Spinal cord (tissue), 10 donors: ENCODE results near the gene COX17. TPM values are rescaled to one million over a fixed set of nuclear protein-coding genes. Genes with fewer than 3 reads are reported as not detected.
"Not testable (repeated sequence)": the region's sequence is repeated elsewhere in the genome, so short reads cannot be mapped to it uniquely, and the experiment has no call there.

Experiments used
- DNase-seq, 6 donors: peaks; one replicate each; pipeline versions ENCODE4 v3.0.0 to v3.0.0-alpha.2; 2013 to 2015; ENCODE audit warnings: low spot score in 6 of 6, low read depth in 4 of 6
- H3K27ac ChIP-seq: one replicate; pipeline ENCODE4 v1.5.1; 2013; ENCODE audit warnings: low read depth, low read length, control low read depth
- H3K27me3 ChIP-seq: one replicate; pipeline ENCODE4 v1.6.1; 2013; ENCODE audit warnings: low read length; ENCODE audit not compliant: control insufficient read depth, insufficient read depth
- H3K36me3 ChIP-seq: one replicate; pipeline ENCODE4 v1.6.1; 2013; ENCODE audit warnings: low read length; ENCODE audit not compliant: control insufficient read depth, insufficient read depth
- H3K4me1 ChIP-seq: one replicate; pipeline ENCODE4 v1.6.1; 2013; ENCODE audit warnings: low read length; ENCODE audit not compliant: control insufficient read depth, insufficient read depth
- H3K4me3 ChIP-seq: one replicate; pipeline ENCODE4 v1.5.1; 2013; ENCODE audit warnings: low read depth, low read length, control low read depth
- H3K9me3 ChIP-seq: one replicate; pipeline ENCODE4 v1.6.1; 2013; ENCODE audit warnings: low read length; ENCODE audit not compliant: control insufficient read depth, insufficient read depth
- WGBS: methylation state at CpG from one replicate; pipeline ENCODE4 v1.1.5; 2013; ENCODE audit warnings: missing lambda C conversion rate; ENCODE audit not compliant: insufficient coverage; 5-methylcytosine and 5-hydroxymethylcytosine counted together
- polyA plus RNA-seq, 2 donors: library from polyadenylated mRNA; unstranded; fragments of 120-200 nt; gene quantifications; one replicate each; pipeline ENCODE4 v1.2.1, GENCODE V29; 2013; ENCODE audit not compliant: insufficient read length in 2 of 2
- total RNA-seq, 2 donors: library from RNA; depleted of rRNA in 1 of 2; stranded (reverse); fragments of 120-200 nt in 1 of 2; fragments of >200 nt in 1 of 2; gene quantifications; one replicate each; pipeline versions ENCODE4 v1.2.3 to v1.2.4, GENCODE V29; 2013 to 2014
- donor health status: healthy.

COX17 gene
- total and polyA plus RNA-seq, 4 donors = 22.8 to 58.5 (median 45.2) TPM

- Histone ChIP-seq H3K4me1 (peaks cover 10% of the 10 kb centered on the region), H3K27ac (no peak overlapping the region), H3K27me3 (no peaks in the 10 kb centered on the region), H3K4me3 (no peak overlapping the region), H3K9me3 (no peaks in the 10 kb centered on the region), H3K36me3 (no peaks in the 10 kb centered on the region)
- 91% methylated on average over 13 of the region's 22 CpGs for WGBS
- DNase-seq = no peak
Observed at GRCh38 chr3:119700920-119701734, 23.9 kb upstream of the COX17 start.

GRCh38 chr3:119700269-119700919 lies 23.2 kb upstream of the COX17 start:
- peaks cover 10% of the 10 kb centered on the region for H3K4me1 ChIP-seq
- H3K27me3 ChIP-seq = no peaks in the 10 kb centered on the region
- no peak for DNase-seq
- no peak overlapping the region for H3K4me3 ChIP-seq
- 86% methylated on average over 1 of the region's 4 CpGs for WGBS
- no peaks in the 10 kb centered on the region for H3K36me3 ChIP-seq
- H3K9me3 ChIP-seq = no peaks in the 10 kb centered on the region
- H3K27ac ChIP-seq = no peak overlapping the region

- Histone ChIP-seq H3K4me3 (no peak overlapping the region), H3K27me3 (no peaks in the 10 kb centered on the region), H3K9me3 (no peaks in the 10 kb centered on the region), H3K27ac (no peak overlapping the region), H3K36me3 (no peaks in the 10 kb centered on the region), H3K4me1 (peaks cover 1% of the 10 kb centered on the region)
- WGBS = 82% methylated on average over 2 of the region's 5 CpGs
- DNase-seq = no peak
Observed at GRCh38 chr3:119697394-119697793, 20.2 kb upstream of the COX17 start.

- H3K36me3 ChIP-seq = no peaks in the 10 kb centered on the region
- H3K27ac ChIP-seq = no peak overlapping the region
- H3K4me1 ChIP-seq = no peaks in the 10 kb centered on the region
- no peaks in the 10 kb centered on the region for H3K9me3 ChIP-seq
- peak in 1 of 6 donors; percentile 43 for DNase-seq
- H3K4me3 ChIP-seq = no peak overlapping the region
- no peaks in the 10 kb centered on the region for H3K27me3 ChIP-seq
- WGBS = 88% methylated on average over 1 of the region's 2 CpGs
Observed at GRCh38 chr3:119695480-119695879, 18.3 kb upstream of the COX17 start.

- H3K27ac ChIP-seq = no peak overlapping the region
- H3K27me3 ChIP-seq = no peaks in the 10 kb centered on the region
- no peaks in the 10 kb centered on the region for H3K9me3 ChIP-seq
- DNase-seq = peak in 2 of 6 donors; percentile 5 to 10
- no peaks in the 10 kb centered on the region for H3K36me3 ChIP-seq
- 100% methylated on average over 1 of the region's 4 CpGs for WGBS
- no peak overlapping the region for H3K4me3 ChIP-seq
- no peaks in the 10 kb centered on the region for H3K4me1 ChIP-seq
Observed at GRCh38 chr3:119690043-119690656, 12.9 kb upstream of the COX17 start.

GRCh38 chr3:119683421-119683820 lies 6.2 kb upstream of the COX17 start:
- H3K4me3 ChIP-seq = no peak overlapping the region
- no peak for DNase-seq
- H3K9me3 ChIP-seq = no peaks in the 10 kb centered on the region
- H3K27ac ChIP-seq = no peak overlapping the region
- no peaks in the 10 kb centered on the region for H3K36me3 ChIP-seq
- WGBS = no CpG with 5 or more reads among the region's 1 CpG
- no peaks in the 10 kb centered on the region for H3K4me1 ChIP-seq
- H3K27me3 ChIP-seq = no peaks in the 10 kb centered on the region

- Histone ChIP-seq H3K27me3 (no peaks in the 10 kb centered on the region), H3K9me3 (no peaks in the 10 kb centered on the region), H3K27ac (no peak overlapping the region), H3K36me3 (no peaks in the 10 kb centered on the region), H3K4me1 (no peaks in the 10 kb centered on the region), H3K4me3 (no peak overlapping the region)
- peak in 2 of 6 donors; percentile 22 to 61 for DNase-seq
- WGBS = no CpG with 5 or more reads among the region's 1 CpG
Observed at GRCh38 chr3:119681279-119681678, 4.1 kb upstream of the COX17 start.

- H3K9me3 ChIP-seq = no peaks in the 10 kb centered on the region
- H3K27ac ChIP-seq = no peak overlapping the region
- no peak overlapping the region for H3K4me3 ChIP-seq
- no peaks in the 10 kb centered on the region for H3K27me3 ChIP-seq
- H3K36me3 ChIP-seq = no peaks in the 10 kb centered on the region
- DNase-seq = no peak
- no peaks in the 10 kb centered on the region for H3K4me1 ChIP-seq
Observed at GRCh38 chr3:119679874-119680273, 2.7 kb upstream of the COX17 start.

GRCh38 chr3:119678209-119678608 lies 1.0 kb upstream of the COX17 start:
- not testable (repeated sequence) for H3K9me3 ChIP-seq, H3K27ac ChIP-seq, DNase-seq, H3K4me1 ChIP-seq, H3K27me3 ChIP-seq, H3K4me3 ChIP-seq
- 97% methylated on average over 9 of the region's 10 CpGs for WGBS
- peaks cover 12% of the 10 kb centered on the region for H3K36me3 ChIP-seq

GRCh38 chr3:119677641-119677934 lies 382 bp upstream of the COX17 start:
- Histone ChIP-seq H3K9me3 (no peaks in the 10 kb centered on the region), H3K4me1 (no peaks in the 10 kb centered on the region), H3K4me3 (peak overlapping the region; percentile 63), H3K27me3 (no peaks in the 10 kb centered on the region), H3K36me3 (peaks cover 16% of the 10 kb centered on the region), H3K27ac (peak overlapping the region; percentile 74)
- DNase-seq = no peak
- WGBS = 0% methylated on average over 4 of the region's 6 CpGs
